ENCODE results near the gene GMDS.
"Not testable (repeated sequence)": the region's sequence is repeated elsewhere in the genome, so short reads cannot be mapped to it uniquely, and the experiment has no call there.

The GMDS gene

DNA sequence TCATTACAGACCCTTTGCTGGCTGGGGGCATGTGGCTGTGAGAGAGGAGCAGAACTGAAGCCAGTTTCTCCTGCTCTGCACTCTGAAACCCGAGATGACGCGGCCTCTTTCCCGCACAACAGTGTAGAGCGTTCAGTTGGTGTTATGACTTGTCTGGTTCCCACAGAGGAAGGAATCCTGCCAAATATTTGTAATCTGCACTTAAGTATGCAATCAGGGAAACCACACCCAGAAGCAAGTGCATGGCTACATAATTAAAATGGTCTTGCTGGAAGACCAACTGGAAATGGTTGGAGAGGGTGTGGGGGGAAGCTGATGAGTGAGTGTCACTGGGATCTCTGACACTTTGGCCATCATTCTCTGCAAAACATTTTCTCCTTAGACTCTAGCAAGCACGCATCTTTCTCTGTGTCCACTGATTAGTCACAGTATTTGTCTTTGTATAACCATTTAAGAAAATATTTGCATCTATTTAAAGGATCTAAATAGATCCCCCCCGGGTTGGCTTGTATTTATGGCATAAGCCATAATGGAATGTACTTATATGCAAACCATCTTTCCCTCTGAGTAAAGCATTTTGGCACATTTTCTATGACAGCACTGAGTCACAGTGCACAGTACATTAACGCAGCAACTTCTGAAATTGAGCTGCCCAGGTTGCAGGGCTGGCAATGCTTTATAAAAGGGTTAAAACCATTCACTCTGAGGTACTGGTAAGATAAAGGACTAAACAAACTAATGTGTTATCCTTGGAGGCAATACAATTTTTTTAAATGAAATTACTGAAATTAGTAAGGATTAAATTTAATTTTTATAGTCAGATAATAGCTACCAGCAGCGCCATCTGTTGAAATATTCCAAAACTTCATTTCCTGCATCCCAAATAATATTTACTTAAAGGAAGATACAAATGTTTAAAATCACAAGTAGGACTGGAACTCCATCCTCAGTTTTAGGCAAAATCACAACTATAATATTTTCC lies 559.0 kb downstream of the GMDS start:
- no peaks in the 10 kb centered on the region for H3K36me3 Mint-ChIP-seq (ENCODE audit: low read depth)
- H3K27ac Mint-ChIP-seq: no peak overlapping the region
- no peaks in the 10 kb centered on the region for H3K9me3 Mint-ChIP-seq
- no peak overlapping the region for H3K4me3 Mint-ChIP-seq
- ATAC-seq (no peak), DNase-seq (no peak)
- no peaks in the 10 kb centered on the region for H3K4me1 Mint-ChIP-seq
- H3K27me3 Mint-ChIP-seq: no peaks in the 10 kb centered on the region

DNA sequence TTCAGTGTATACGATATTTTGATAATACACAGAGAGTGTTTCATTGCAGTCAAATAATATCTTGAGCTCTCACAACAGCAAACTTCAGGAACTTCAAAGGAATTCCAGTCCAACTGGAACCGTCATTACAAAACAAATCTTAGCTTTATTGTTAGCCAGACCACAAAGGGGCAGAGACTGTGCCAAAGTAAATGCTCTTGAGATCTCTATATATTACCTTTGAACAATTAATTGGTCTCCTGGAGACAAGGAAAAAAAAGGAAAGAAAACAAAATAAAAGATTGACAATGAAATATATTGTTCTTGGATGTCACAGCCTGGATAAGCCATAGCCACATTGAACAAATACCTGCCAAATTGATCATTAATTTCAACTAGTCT lies 565.7 kb downstream of the GMDS start:
- no peak overlapping the region for H3K4me3 Mint-ChIP-seq
- no peaks in the 10 kb centered on the region for H3K9me3 Mint-ChIP-seq
- no peaks in the 10 kb centered on the region for H3K27me3 Mint-ChIP-seq
- no peak for ATAC-seq
- no peaks in the 10 kb centered on the region for H3K4me1 Mint-ChIP-seq
- no peak for DNase-seq
- no peaks in the 10 kb centered on the region for H3K36me3 Mint-ChIP-seq (ENCODE audit: low read depth)
- no peak overlapping the region for H3K27ac Mint-ChIP-seq

DNA sequence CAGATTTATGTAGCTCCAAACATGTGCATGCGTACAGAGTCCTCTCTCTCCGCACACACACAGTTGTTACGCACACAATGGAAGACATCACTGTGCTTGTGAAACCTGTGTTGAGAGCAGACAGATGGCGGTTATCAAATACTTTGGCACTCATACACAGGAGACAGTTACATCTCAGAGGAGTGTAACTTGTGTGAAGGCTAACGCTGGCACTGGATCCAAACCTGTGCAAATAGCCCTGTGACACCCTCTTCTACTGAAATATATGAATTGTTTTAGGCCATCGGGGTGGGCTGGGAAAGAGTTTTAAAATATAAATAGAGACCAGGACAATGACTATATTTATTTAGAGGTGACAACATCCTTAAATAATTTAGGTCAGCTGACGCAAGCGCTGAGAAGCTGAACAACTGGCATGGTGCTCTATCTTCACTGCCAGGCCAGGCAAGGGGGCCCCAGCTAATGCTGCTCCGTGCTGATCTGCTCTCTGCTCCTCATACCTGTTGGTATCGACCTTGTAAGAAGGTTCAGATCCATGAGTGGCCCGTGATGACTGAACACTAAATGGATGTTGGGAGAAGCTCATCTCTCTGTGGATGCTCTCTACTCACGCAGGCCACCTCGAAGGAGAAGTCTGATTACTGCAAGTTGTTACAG lies 566.2 kb downstream of the GMDS start:
- Mint-ChIP-seq H3K27ac (no peak overlapping the region), H3K4me1 (no peaks in the 10 kb centered on the region), H3K9me3 (no peaks in the 10 kb centered on the region), H3K36me3 (ENCODE audit: low read depth) (no peaks in the 10 kb centered on the region), H3K4me3 (no peak overlapping the region), H3K27me3 (no peaks in the 10 kb centered on the region)
- DNase-seq: no peak
- ATAC-seq: no peak

- Mint-ChIP-seq H3K9me3 (no peaks in the 10 kb centered on the region), H3K4me1 (no peaks in the 10 kb centered on the region), H3K27me3 (no peaks in the 10 kb centered on the region), H3K27ac (no peak overlapping the region), H3K36me3 (ENCODE audit: low read depth) (no peaks in the 10 kb centered on the region), H3K4me3 (no peak overlapping the region)
- ATAC-seq (no peak), DNase-seq (no peak)
Measured at GRCh38 chr6:1678201-1678600, 567.2 kb downstream of the GMDS start.

- Mint-ChIP-seq H3K4me3 (no peak overlapping the region), H3K4me1 (no peaks in the 10 kb centered on the region), H3K27ac (no peak overlapping the region), H3K36me3 (ENCODE audit: low read depth) (no peaks in the 10 kb centered on the region), H3K9me3 (no peaks in the 10 kb centered on the region), H3K27me3 (no peaks in the 10 kb centered on the region)
- no peak for DNase-seq
- ATAC-seq: no peak
Measured at GRCh38 chr6:1672379-1672778, 573.0 kb downstream of the GMDS start.

DNA sequence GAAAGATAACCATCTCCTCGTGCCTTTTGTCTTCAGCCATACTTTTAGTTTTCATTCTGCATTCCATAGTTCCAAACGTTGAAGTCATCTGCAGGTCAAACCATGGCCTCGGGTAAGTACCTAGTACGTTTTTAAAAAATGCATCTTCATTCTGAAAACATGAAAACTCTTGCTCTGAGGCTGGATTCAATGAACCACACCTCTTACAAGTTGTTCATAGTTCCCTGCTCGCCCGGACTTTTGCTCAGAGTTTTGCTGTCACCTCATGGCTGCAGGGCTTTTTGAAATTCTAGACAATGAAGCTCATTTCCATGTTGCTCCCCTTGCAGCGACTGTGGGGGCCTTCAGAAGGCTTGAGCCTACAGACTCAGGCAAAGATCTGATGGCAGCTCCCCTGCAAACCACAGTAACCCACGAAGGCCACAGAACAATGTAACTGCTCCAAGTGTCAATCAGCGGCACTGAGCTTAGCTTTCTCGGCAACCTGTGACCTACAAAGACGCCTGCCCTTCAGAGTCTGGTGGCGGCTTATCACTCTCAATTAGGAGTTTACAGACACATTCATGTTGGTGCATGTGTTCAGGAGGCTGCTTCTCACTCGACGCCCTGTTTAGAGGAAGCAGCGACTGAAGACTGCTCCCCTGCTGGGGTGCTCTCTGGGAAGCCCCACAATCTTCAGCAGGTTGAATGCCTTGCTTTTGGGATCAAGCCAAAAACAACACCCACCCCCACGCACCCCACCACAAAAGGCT lies 574.5 kb downstream of the GMDS start:
- Mint-ChIP-seq H3K36me3 (ENCODE audit: low read depth) (no peaks in the 10 kb centered on the region), H3K9me3 (no peaks in the 10 kb centered on the region), H3K27me3 (no peaks in the 10 kb centered on the region), H3K4me3 (no peak overlapping the region), H3K27ac (no peak overlapping the region), H3K4me1 (no peaks in the 10 kb centered on the region)
- DNase-seq (no peak), ATAC-seq (no peak)

DNA sequence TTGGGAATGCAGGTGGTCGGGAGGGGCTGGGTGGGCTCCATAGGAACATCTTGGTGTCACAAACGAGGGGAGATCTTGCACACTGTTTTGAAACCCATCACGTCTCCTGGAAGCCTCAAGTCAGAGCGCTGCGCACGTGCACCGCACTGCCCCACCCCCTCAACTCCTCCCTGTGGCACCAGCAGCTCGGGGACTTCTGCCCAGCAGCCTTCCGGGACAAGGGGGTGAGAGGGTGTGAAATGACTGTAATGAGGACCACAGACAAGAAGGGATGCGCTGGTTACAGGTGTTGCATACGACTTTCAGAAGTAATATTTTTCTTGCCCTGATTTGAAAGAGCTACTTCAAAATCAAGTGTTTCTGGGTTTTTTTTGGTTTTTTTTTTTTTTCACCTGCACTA lies 575.4 kb downstream of the GMDS start:
- DNase-seq (no peak), ATAC-seq (no peak)
- Mint-ChIP-seq H3K4me1 (no peaks in the 10 kb centered on the region), H3K27ac (no peak overlapping the region), H3K9me3 (no peaks in the 10 kb centered on the region), H3K27me3 (no peaks in the 10 kb centered on the region), H3K36me3 (ENCODE audit: low read depth) (no peaks in the 10 kb centered on the region), H3K4me3 (no peak overlapping the region)

- not testable (repeated sequence) for H3K4me1 Mint-ChIP-seq; H3K4me3 Mint-ChIP-seq; H3K9me3 Mint-ChIP-seq; ATAC-seq; DNase-seq; H3K36me3 Mint-ChIP-seq (ENCODE audit: low read depth); H3K27me3 Mint-ChIP-seq; H3K27ac Mint-ChIP-seq
Measured at GRCh38 chr6:1668456-1668855, 576.9 kb downstream of the GMDS start.

GRCh38 chr6:1667805-1668175 lies 577.6 kb downstream of the GMDS start:
- Mint-ChIP-seq H3K27ac (no peak overlapping the region), H3K27me3 (no peaks in the 10 kb centered on the region), H3K9me3 (no peaks in the 10 kb centered on the region), H3K4me1 (no peaks in the 10 kb centered on the region), H3K36me3 (ENCODE audit: low read depth) (no peaks in the 10 kb centered on the region), H3K4me3 (no peak overlapping the region)
- ATAC-seq (no peak), DNase-seq (no peak)

GRCh38 chr6:1667012-1667804 lies 578.2 kb downstream of the GMDS start:
- H3K4me1 Mint-ChIP-seq: no peaks in the 10 kb centered on the region
- no peaks in the 10 kb centered on the region for H3K27me3 Mint-ChIP-seq
- ATAC-seq (no peak), DNase-seq (no peak)
- no peaks in the 10 kb centered on the region for H3K9me3 Mint-ChIP-seq
- H3K4me3 Mint-ChIP-seq: no peak overlapping the region
- H3K36me3 Mint-ChIP-seq (ENCODE audit: low read depth): no peaks in the 10 kb centered on the region
- H3K27ac Mint-ChIP-seq: no peak overlapping the region

DNA sequence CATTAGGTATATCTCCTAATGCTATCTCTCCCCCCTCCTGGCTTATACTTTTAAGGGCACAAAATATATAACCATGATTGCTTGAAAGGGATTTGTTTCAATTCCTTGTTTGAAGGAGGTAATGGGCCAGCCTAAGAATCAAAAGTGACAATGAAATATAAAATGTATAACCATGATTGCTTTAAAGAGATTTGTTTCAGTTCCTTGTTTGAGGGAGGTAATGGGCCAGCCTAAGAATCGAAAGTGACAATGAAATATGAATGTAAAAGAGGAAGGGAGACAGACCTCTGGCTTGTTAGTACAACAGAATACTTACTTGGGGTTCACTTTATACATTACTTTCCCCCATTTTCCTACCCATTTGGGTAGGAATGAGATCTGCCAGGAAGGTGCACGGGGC lies 580.2 kb downstream of the GMDS start:
- Mint-ChIP-seq H3K9me3 (no peaks in the 10 kb centered on the region), H3K27ac (no peak overlapping the region), H3K36me3 (ENCODE audit: low read depth) (no peaks in the 10 kb centered on the region), H3K4me3 (no peak overlapping the region), H3K27me3 (no peaks in the 10 kb centered on the region), H3K4me1 (no peaks in the 10 kb centered on the region)
- ATAC-seq (no peak), DNase-seq (no peak)

- Mint-ChIP-seq H3K27ac (no peak overlapping the region), H3K27me3 (no peaks in the 10 kb centered on the region), H3K4me3 (no peak overlapping the region), H3K36me3 (ENCODE audit: low read depth) (no peaks in the 10 kb centered on the region), H3K9me3 (no peaks in the 10 kb centered on the region), H3K4me1 (no peaks in the 10 kb centered on the region)
- no peak for DNase-seq
- no peak for ATAC-seq
Measured at GRCh38 chr6:1664329-1664728, 581.1 kb downstream of the GMDS start.

GRCh38 chr6:1663511-1663910 lies 581.9 kb downstream of the GMDS start:
- no peaks in the 10 kb centered on the region for H3K9me3 Mint-ChIP-seq
- no peaks in the 10 kb centered on the region for H3K4me1 Mint-ChIP-seq
- no peak overlapping the region for H3K4me3 Mint-ChIP-seq
- no peak overlapping the region for H3K27ac Mint-ChIP-seq
- H3K27me3 Mint-ChIP-seq: no peaks in the 10 kb centered on the region
- no peak for DNase-seq
- ATAC-seq: no peak
- no peaks in the 10 kb centered on the region for H3K36me3 Mint-ChIP-seq (ENCODE audit: low read depth)

GRCh38 chr6:1662534-1662933 lies 582.9 kb downstream of the GMDS start:
- H3K36me3 Mint-ChIP-seq (ENCODE audit: low read depth): no peaks in the 10 kb centered on the region
- H3K27me3 Mint-ChIP-seq: no peaks in the 10 kb centered on the region
- DNase-seq: no peak
- no peaks in the 10 kb centered on the region for H3K9me3 Mint-ChIP-seq
- no peaks in the 10 kb centered on the region for H3K4me1 Mint-ChIP-seq
- no peak overlapping the region for H3K4me3 Mint-ChIP-seq
- ATAC-seq: no peak
- no peak overlapping the region for H3K27ac Mint-ChIP-seq

Measured in activated naive CD8-positive, alpha-beta T cell treated with anti-CD3 and anti-CD28 coated beads, Interleukin-2, amount 50 U/mL, for 24 hours (primary cell).